Measurements from ENCODE around the gene ARHGAP44.

The ARHGAP44 gene

DNA sequence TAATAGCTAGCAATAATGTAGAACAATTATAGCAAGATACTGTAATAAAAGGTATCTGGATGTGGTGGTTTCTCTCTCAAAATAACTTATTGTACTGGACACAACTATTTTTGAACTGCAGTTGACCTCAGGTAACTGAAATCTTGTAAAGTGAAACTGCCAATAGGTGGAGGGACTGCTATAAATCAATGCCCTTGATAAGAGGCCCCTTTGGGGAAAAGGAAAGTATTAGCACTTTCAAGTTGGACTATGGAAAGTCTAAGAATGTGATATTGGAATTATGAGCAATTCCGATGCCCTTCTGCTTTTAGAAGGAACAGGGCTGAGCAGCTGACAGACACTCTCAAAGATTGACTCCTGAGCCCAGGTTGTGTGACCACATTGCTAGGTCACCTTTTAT lies 44.5 kb upstream of the ARHGAP44 start:
- H4K91ac ChIP-seq (ENCODE audit: low read depth, low read length): no peak overlapping the region
- H2AFZ ChIP-seq (ENCODE audit: insufficient read depth, low read length, poor library complexity): no peak overlapping the region
- DNase-seq: no peak
- H3K27me3 ChIP-seq (ENCODE audit: insufficient read depth, low read length): no peaks in the 10 kb centered on the region
- H3K9ac ChIP-seq (ENCODE audit: low read length): no peak overlapping the region
- H4K12ac ChIP-seq (ENCODE audit: low read depth, low read length): no peak overlapping the region
- H3K36me3 ChIP-seq (ENCODE audit: control insufficient read depth in 1 of 2, insufficient read depth in 2 of 2, low read length in 2 of 2): peaks cover 0 to 3% of the 10 kb centered on the region in 2 experiments
- H3K4me1 ChIP-seq (ENCODE audit: control insufficient read depth in 1 of 2, insufficient read depth in 2 of 2, low read length in 2 of 2): peaks cover 10 to 11% of the 10 kb centered on the region in 2 experiments
- no peak overlapping the region for H3K18ac ChIP-seq (ENCODE audit: low read length)
- no peak overlapping the region for H2AK5ac ChIP-seq (ENCODE audit: low read length)
- no peak overlapping the region for H3K14ac ChIP-seq (ENCODE audit: low read length)
- H2BK120ac ChIP-seq (ENCODE audit: insufficient read depth, low read length, poor library complexity): no peak overlapping the region
- H2BK12ac ChIP-seq (ENCODE audit: low read length): no peak overlapping the region
- WGBS (ENCODE audit: extremely low coverage, insufficient coverage, insufficient read length): no CpG with 5 or more reads among the region's 1 CpG
- H2BK5ac ChIP-seq (ENCODE audit: low read depth, low read length, poor library complexity): no peak overlapping the region
- no peak overlapping the region for H4K8ac ChIP-seq (ENCODE audit: low read depth, low read length)
- no peak overlapping the region for H3K4ac ChIP-seq (ENCODE audit: low read depth, low read length)
- no peaks in the 10 kb centered on the region for H3K9me3 ChIP-seq (ENCODE audit: insufficient read depth, low read depth, low read length)
- no peak overlapping the region for H3K4me3 ChIP-seq (ENCODE audit: low read depth, low read length)
- H3K27ac ChIP-seq (ENCODE audit: low read depth, low read length): no peak overlapping the region
- H3K79me1 ChIP-seq (ENCODE audit: low read length): no peaks in the 10 kb centered on the region
- H3K4me2 ChIP-seq (ENCODE audit: low read length): no peak overlapping the region
- H3K79me2 ChIP-seq (ENCODE audit: control insufficient read depth, insufficient read depth, low read length, poor library complexity): no peaks in the 10 kb centered on the region
- no peak overlapping the region for H3K23ac ChIP-seq (ENCODE audit: low read length)

DNA sequence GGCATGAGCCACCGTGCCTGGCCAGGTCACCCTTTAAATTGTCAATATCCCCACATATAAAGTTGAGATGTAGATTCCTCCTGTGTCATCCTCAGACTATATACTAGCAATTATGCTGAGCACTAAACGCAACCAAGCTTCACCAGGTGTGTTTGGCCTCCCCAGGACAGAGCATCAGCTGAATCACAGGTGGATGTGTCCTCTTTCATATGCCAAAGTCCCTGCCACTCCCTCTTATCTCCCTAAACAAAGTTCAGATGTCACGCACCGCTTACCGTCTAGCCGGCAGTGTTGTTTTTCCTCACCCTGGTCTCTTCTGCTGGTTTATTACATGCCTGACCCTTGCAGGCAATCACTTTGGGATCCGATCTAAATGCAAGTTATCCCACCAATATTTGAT lies 43.8 kb upstream of the ARHGAP44 start:
- no peak overlapping the region for H4K12ac ChIP-seq (ENCODE audit: low read depth, low read length)
- no CpG with 5 or more reads among the region's 7 CpGs for WGBS (ENCODE audit: extremely low coverage, insufficient coverage, insufficient read length)

DNA sequence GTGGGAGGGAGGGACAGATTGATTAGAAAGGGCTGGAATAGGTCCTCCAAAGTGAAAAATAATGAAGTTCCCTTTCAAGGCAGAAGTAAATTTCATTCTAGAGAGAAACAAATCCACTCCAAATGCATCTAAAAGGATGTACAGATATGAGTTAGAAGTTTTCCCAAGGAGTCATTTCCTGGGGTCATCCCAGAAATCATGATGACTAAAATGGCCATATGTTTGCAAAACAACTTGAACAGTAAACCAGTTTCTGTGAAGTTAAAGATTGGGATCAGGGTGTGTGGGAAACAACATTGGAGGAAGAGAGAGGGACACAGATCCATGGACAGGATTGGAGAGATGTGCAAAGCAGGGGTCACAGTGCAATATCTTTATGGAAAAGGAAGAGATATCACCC lies 32.5 kb upstream of the ARHGAP44 start:
- no peaks in the 10 kb centered on the region for H3K79me1 ChIP-seq (ENCODE audit: low read length)
- no peak overlapping the region for H2BK120ac ChIP-seq (ENCODE audit: insufficient read depth, low read length, poor library complexity)
- H3K4me2 ChIP-seq (ENCODE audit: low read length): no peak overlapping the region
- no peaks in the 10 kb centered on the region for H3K27me3 ChIP-seq (ENCODE audit: insufficient read depth, low read length)
- no peak overlapping the region for H3K9ac ChIP-seq (ENCODE audit: low read length)
- H3K14ac ChIP-seq (ENCODE audit: low read length): no peak overlapping the region
- no peak overlapping the region for H2AFZ ChIP-seq (ENCODE audit: insufficient read depth, low read length, poor library complexity)
- H4K8ac ChIP-seq (ENCODE audit: low read depth, low read length): no peak overlapping the region
- no peak overlapping the region for H3K23ac ChIP-seq (ENCODE audit: low read length)
- no peak overlapping the region for H3K4me3 ChIP-seq (ENCODE audit: low read depth, low read length)
- no peak overlapping the region for H3K18ac ChIP-seq (ENCODE audit: low read length)
- no peak overlapping the region for H3K4ac ChIP-seq (ENCODE audit: low read depth, low read length)
- H2BK5ac ChIP-seq (ENCODE audit: low read depth, low read length, poor library complexity): no peak overlapping the region
- no peaks in the 10 kb centered on the region for H3K79me2 ChIP-seq (ENCODE audit: control insufficient read depth, insufficient read depth, low read length, poor library complexity)
- DNase-seq: no peak
- no peak overlapping the region for H2AK5ac ChIP-seq (ENCODE audit: low read length)
- H2BK12ac ChIP-seq (ENCODE audit: low read length): no peak overlapping the region
- H3K27ac ChIP-seq (ENCODE audit: low read depth, low read length): no peak overlapping the region
- H4K12ac ChIP-seq (ENCODE audit: low read depth, low read length): no peak overlapping the region
- H3K4me1 ChIP-seq (ENCODE audit: control insufficient read depth in 1 of 2, insufficient read depth in 2 of 2, low read length in 2 of 2): no peaks in the 10 kb centered on the region
- no peak overlapping the region for H4K91ac ChIP-seq (ENCODE audit: low read depth, low read length)
- H3K36me3 ChIP-seq (ENCODE audit: control insufficient read depth in 1 of 2, insufficient read depth in 2 of 2, low read length in 2 of 2): peaks cover 7 to 23% of the 10 kb centered on the region in 2 experiments
- no peaks in the 10 kb centered on the region for H3K9me3 ChIP-seq (ENCODE audit: insufficient read depth, low read depth, low read length)

More for the DNA sequence above, 43.8 kb upstream of the ARHGAP44 start:
- DNase-seq: no peak
- H3K4me1 ChIP-seq (ENCODE audit: control insufficient read depth in 1 of 2, insufficient read depth in 2 of 2, low read length in 2 of 2): peaks cover 10 to 11% of the 10 kb centered on the region in 2 experiments
- no peak overlapping the region for H3K4me3 ChIP-seq (ENCODE audit: low read depth, low read length)
- H3K79me1 ChIP-seq (ENCODE audit: low read length): no peaks in the 10 kb centered on the region
- no peak overlapping the region for H3K9ac ChIP-seq (ENCODE audit: low read length)
- no peaks in the 10 kb centered on the region for H3K79me2 ChIP-seq (ENCODE audit: control insufficient read depth, insufficient read depth, low read length, poor library complexity)
- no peak overlapping the region for H2AK5ac ChIP-seq (ENCODE audit: low read length)
- H2BK12ac ChIP-seq (ENCODE audit: low read length): no peak overlapping the region
- no peak overlapping the region for H3K14ac ChIP-seq (ENCODE audit: low read length)
- H2AFZ ChIP-seq (ENCODE audit: insufficient read depth, low read length, poor library complexity): no peak overlapping the region
- H3K36me3 ChIP-seq (ENCODE audit: control insufficient read depth in 1 of 2, insufficient read depth in 2 of 2, low read length in 2 of 2): peaks cover 0 to 5% of the 10 kb centered on the region in 2 experiments
- H3K27me3 ChIP-seq (ENCODE audit: insufficient read depth, low read length): no peaks in the 10 kb centered on the region
- no peak overlapping the region for H3K27ac ChIP-seq (ENCODE audit: low read depth, low read length)
- H3K4ac ChIP-seq (ENCODE audit: low read depth, low read length): no peak overlapping the region
- H4K91ac ChIP-seq (ENCODE audit: low read depth, low read length): no peak overlapping the region
- H3K18ac ChIP-seq (ENCODE audit: low read length): no peak overlapping the region
- no peaks in the 10 kb centered on the region for H3K9me3 ChIP-seq (ENCODE audit: insufficient read depth, low read depth, low read length)
- H2BK5ac ChIP-seq (ENCODE audit: low read depth, low read length, poor library complexity): no peak overlapping the region
- no peak overlapping the region for H3K23ac ChIP-seq (ENCODE audit: low read length)
- H4K8ac ChIP-seq (ENCODE audit: low read depth, low read length): no peak overlapping the region
- no peak overlapping the region for H2BK120ac ChIP-seq (ENCODE audit: insufficient read depth, low read length, poor library complexity)
- H3K4me2 ChIP-seq (ENCODE audit: low read length): no peak overlapping the region

DNA sequence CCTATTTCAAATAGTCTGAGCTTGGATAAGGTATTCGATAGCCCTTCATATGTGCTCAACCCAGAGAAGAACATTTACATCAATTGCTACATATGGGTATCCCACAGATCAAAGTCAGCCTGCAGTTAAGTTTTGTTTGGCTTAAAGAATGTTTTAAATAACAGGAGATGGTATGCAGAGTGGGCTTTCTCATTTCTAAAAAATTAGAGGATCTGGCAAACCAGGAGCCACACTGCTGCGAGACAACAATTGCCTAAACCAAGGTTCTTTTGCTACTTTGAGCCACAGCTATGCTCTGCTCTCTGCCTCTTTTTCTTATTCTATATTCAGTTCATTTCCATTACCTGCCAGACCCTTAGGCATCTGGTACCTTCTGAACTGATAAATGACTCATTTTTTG lies 30.2 kb upstream of the ARHGAP44 start:
- DNase-seq: no peak
- H2BK12ac ChIP-seq (ENCODE audit: low read length): no peak overlapping the region
- no peaks in the 10 kb centered on the region for H3K27me3 ChIP-seq (ENCODE audit: insufficient read depth, low read length)
- no peaks in the 10 kb centered on the region for H3K9me3 ChIP-seq (ENCODE audit: insufficient read depth, low read depth, low read length)
- no peak overlapping the region for H2AFZ ChIP-seq (ENCODE audit: insufficient read depth, low read length, poor library complexity)
- H2BK5ac ChIP-seq (ENCODE audit: low read depth, low read length, poor library complexity): no peak overlapping the region
- no peak overlapping the region for H2BK120ac ChIP-seq (ENCODE audit: insufficient read depth, low read length, poor library complexity)
- no peak overlapping the region for H3K4me3 ChIP-seq (ENCODE audit: low read depth, low read length)
- no peaks in the 10 kb centered on the region for H3K79me1 ChIP-seq (ENCODE audit: low read length)
- no peaks in the 10 kb centered on the region for H3K4me1 ChIP-seq (ENCODE audit: control insufficient read depth in 1 of 2, insufficient read depth in 2 of 2, low read length in 2 of 2)
- no peak overlapping the region for H4K8ac ChIP-seq (ENCODE audit: low read depth, low read length)
- no peak overlapping the region for H3K9ac ChIP-seq (ENCODE audit: low read length)
- no peaks in the 10 kb centered on the region for H3K79me2 ChIP-seq (ENCODE audit: control insufficient read depth, insufficient read depth, low read length, poor library complexity)
- H3K18ac ChIP-seq (ENCODE audit: low read length): no peak overlapping the region
- no peak overlapping the region for H3K23ac ChIP-seq (ENCODE audit: low read length)
- WGBS (ENCODE audit: extremely low coverage, insufficient coverage, insufficient read length): no CpG with 5 or more reads among the region's 2 CpGs
- no peak overlapping the region for H3K27ac ChIP-seq (ENCODE audit: low read depth, low read length)
- H4K12ac ChIP-seq (ENCODE audit: low read depth, low read length): no peak overlapping the region
- peaks cover 2 to 10% of the 10 kb centered on the region in 2 experiments for H3K36me3 ChIP-seq (ENCODE audit: control insufficient read depth in 1 of 2, insufficient read depth in 2 of 2, low read length in 2 of 2)
- H3K4ac ChIP-seq (ENCODE audit: low read depth, low read length): no peak overlapping the region
- H4K91ac ChIP-seq (ENCODE audit: low read depth, low read length): no peak overlapping the region
- no peak overlapping the region for H2AK5ac ChIP-seq (ENCODE audit: low read length)
- no peak overlapping the region for H3K14ac ChIP-seq (ENCODE audit: low read length)
- H3K4me2 ChIP-seq (ENCODE audit: low read length): no peak overlapping the region
